Peyer's patch (tissue), 4 donors: ENCODE data around the gene NFKBIL1. TPM values are rescaled to one million over a fixed set of nuclear protein-coding genes. Genes with fewer than 3 reads are reported as not detected.

Experiments
- DNase-seq, 3 donors: peaks; one replicate each; pipeline ENCODE4 v3.0.0-alpha.2; 2017 to 2019
- H3K27ac ChIP-seq, 4 donors: fragments of 200-600 bp; sonication (generic); one replicate each; pipeline ENCODE4 v1.5.1; 2016 to 2019
- H3K27me3 ChIP-seq, 2 donors: fragments of 200-600 bp; sonication (generic); one replicate each; pipeline ENCODE4 v1.5.1; 2019
- H3K36me3 ChIP-seq, 3 donors: fragments of 200-600 bp; sonication (generic); one replicate each; pipeline ENCODE4 v1.5.1; 2016 to 2019
- H3K4me1 ChIP-seq, 4 donors: fragments of 200-600 bp; sonication (generic); one replicate each; pipeline ENCODE4 v1.5.1; 2016 to 2019
- H3K4me3 ChIP-seq, 4 donors: fragments of 200-600 bp; sonication (generic); 1 replicate in 3 of 4; 2 replicates in 1 of 4; pipeline ENCODE4 v1.5.1; 2016 to 2019; ENCODE audit warnings: mild to moderate bottlenecking in 1 of 4
- H3K9me3 ChIP-seq, 4 donors: fragments of 200-600 bp; sonication (generic); one replicate each; pipeline ENCODE4 v1.5.1; 2016 to 2019; ENCODE audit warnings: mild to moderate bottlenecking in 1 of 4
- POLR2A ChIP-seq, 2 donors: fragments of 450-650 bp; IDR thresholded peaks; one replicate each; pipeline ENCODE4 v1.5.1; 2017; ENCODE audit warnings: antibody characterized with exemption in 2 of 2, mild to moderate bottlenecking in 2 of 2, moderate library complexity in 2 of 2
- total RNA-seq, 4 donors: library from RNA; depleted of rRNA; stranded (reverse); fragments of >200 nt; gene quantifications; one replicate each; pipeline ENCODE4 v1.1.0, GENCODE V29; 2016
- TF ChIP-seq, protein P1 (sequence below), 6 experiments: fragments of 450-650 bp in 4 of 6; fragments of 200-600 bp in 2 of 6; sonication (generic) in 1 of 6; IDR thresholded peaks; one replicate each; pipeline ENCODE4 v1.5.1; 2017 to 2019; ENCODE audit warnings: antibody characterized with exemption in 6 of 6, mild to moderate bottlenecking in 3 of 6, moderate library complexity in 1 of 6

Gene NFKBIL1
- total RNA-seq, 4 donors from 2014 or later: 20.0 to 34.5 (median 30.1) TPM

DNA sequence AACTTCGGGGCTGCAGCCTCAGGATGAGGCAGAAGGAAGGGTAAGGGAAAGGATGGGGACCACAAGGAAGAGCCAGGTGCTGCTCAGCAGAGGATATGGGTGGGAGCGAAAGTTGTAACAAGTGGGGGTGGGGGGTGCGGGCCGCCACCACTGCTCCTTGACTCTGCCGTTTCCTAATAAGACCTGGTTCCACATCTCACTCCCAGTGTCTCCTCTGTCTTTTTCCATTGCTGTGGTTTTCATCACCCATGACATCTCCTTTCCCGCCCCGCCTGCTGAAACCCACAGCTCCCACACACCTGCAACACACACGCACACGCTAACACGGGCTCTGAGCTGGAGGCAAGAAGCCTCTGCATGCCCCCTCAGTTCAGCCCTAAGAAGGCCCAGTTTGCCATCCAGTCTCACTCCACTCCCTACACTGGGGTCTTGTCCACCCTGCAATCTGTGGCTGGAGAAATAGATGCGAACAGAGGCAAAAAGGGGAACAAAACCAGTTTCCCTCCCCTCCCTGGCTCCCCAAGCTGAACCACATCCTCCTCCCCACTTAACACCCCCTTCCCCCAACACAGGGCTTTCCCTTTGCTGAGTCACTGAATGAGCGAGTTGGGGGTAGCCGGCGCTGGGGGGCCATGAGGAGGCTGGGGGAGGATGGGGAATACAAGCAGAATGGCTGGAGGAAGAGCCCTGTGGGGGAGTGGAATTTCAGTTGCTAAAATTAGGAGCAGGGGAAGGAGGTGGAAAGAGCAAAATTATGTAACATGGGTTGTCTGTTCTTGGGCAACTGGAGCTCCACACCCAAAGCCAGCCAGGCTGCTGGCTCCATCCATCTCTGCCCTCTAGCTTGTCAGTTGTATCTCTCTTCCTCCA is 11.5 kb downstream of the NFKBIL1 start:
- H3K9me3 ChIP-seq: no peaks in the 10 kb centered on the region
- TF ChIP-seq POLR2A (IDR thresholded peaks at IDR 0.05): no peak
- TF ChIP-seq, protein P1, sequence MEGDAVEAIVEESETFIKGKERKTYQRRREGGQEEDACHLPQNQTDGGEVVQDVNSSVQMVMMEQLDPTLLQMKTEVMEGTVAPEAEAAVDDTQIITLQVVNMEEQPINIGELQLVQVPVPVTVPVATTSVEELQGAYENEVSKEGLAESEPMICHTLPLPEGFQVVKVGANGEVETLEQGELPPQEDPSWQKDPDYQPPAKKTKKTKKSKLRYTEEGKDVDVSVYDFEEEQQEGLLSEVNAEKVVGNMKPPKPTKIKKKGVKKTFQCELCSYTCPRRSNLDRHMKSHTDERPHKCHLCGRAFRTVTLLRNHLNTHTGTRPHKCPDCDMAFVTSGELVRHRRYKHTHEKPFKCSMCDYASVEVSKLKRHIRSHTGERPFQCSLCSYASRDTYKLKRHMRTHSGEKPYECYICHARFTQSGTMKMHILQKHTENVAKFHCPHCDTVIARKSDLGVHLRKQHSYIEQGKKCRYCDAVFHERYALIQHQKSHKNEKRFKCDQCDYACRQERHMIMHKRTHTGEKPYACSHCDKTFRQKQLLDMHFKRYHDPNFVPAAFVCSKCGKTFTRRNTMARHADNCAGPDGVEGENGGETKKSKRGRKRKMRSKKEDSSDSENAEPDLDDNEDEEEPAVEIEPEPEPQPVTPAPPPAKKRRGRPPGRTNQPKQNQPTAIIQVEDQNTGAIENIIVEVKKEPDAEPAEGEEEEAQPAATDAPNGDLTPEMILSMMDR (IDR thresholded peaks at IDR 0.05): no peak
- peak overlapping the region in 1 of 4 donors; percentile 32 for H3K4me3 ChIP-seq
- H3K4me1 ChIP-seq: peaks cover 0 to 42% (median 30%) of the 10 kb centered on the region in 4 donors
- H3K27me3 ChIP-seq: no peaks in the 10 kb centered on the region
- H3K36me3 ChIP-seq: peaks cover 0 to 35% (median 0%) of the 10 kb centered on the region in 3 donors
- peak overlapping the region; percentile 29 to 77 (median 46) for H3K27ac ChIP-seq
- peak in 2 of 3 donors; percentile 79 to 81 for DNase-seq

DNA sequence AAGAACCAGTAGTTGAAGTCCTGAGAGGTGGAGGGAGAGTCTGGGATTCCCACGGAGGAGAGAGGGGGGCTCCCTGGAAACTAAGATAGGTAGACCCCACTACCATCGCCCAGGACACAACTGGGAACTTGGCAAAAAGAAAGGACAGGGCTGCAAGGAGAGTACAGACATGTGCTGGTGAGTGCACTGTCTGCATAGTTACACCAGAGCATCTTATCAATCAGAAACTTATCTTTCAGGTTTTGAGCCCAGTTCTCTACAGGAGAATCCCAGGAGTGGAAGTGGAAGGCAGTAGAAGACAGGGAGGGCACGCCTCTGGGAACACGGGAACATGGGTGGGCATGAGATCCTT is 12.2 kb downstream of the NFKBIL1 start:
- Histone ChIP-seq H3K9me3 (no peaks in the 10 kb centered on the region), H3K36me3 (peaks cover 0 to 32% (median 0%) of the 10 kb centered on the region in 3 donors), H3K4me1 (peaks cover 0 to 42% (median 30%) of the 10 kb centered on the region in 4 donors), H3K27ac (peak overlapping the region; percentile 29 to 77 (median 46)), H3K27me3 (no peaks in the 10 kb centered on the region), H3K4me3 (peak overlapping the region in 1 of 4 donors; percentile 18)
- TF ChIP-seq, protein P1 (IDR thresholded peaks at IDR 0.05): no peak
- TF ChIP-seq POLR2A (IDR thresholded peaks at IDR 0.05): no peak
- DNase-seq: no peak

DNA sequence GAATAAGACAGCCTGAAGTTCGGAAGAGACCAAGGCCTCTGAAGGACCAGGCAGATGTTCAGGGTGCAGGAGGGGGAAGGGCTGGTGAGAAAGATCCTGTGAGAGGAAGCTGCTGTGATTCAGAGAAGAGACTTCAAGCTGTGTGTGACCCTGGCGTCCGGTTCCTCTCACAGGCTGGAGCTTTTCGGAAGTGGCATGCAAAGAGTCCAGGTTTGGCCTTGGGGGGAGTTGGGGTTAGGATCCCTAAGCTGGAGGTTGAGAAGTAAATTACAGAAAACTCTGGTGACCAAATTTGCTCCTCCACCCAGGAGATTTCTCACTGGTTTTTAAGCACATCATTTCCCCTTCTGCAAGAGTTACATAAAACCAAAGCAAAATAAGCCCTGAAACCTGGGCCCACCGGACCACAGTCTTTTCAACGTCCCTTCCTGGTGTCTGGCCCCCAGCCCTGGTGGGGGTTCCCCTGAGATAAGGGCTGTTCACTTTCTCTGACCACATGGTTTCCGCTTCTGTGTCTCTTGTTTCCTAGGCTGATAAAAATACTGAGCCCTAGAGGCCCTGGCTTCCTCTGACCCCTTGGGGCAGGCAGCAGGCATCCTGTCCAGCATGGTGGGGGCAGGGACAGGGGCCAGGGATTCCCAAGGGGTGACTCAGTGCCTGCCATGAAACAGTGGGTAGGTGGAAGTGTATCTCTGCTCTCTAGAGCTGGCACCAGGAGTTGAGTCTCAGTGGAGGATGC is 12.7 kb downstream of the NFKBIL1 start:
- Histone ChIP-seq H3K27me3 (no peaks in the 10 kb centered on the region), H3K4me1 (peaks cover 0 to 42% (median 30%) of the 10 kb centered on the region in 4 donors), H3K4me3 (peak overlapping the region in 1 of 4 donors; percentile 18), H3K36me3 (peaks cover 0 to 32% (median 0%) of the 10 kb centered on the region in 3 donors), H3K9me3 (no peaks in the 10 kb centered on the region), H3K27ac (peak overlapping the region; percentile 29 to 77 (median 46))
- DNase-seq: peak in 2 of 3 donors; percentile 88 to 89
- no peak for TF ChIP-seq POLR2A (IDR thresholded peaks at IDR 0.05)
- TF ChIP-seq, protein P1 (IDR thresholded peaks at IDR 0.05): no peak

DNA sequence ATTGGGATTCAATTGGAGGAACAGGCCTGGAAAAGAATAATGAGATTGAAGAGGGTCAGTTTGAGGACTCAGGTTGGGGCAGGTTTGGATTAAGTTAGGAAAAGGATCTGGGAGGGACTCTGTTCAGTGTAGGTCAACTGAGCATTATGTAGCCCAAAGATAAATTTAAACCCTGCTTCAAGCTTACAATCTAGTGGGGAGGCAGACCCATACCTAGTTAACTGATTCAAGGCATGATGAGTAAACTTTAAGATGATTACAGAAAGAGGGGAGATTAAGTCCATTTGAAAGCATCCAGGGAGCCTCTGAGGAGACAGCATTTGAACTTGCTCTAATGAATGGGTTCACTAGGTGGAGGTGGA is 13.3 kb downstream of the NFKBIL1 start:
- DNase-seq: no peak

More for the DNA sequence above, 13.3 kb downstream of the NFKBIL1 start:
- Histone ChIP-seq H3K9me3 (no peaks in the 10 kb centered on the region), H3K36me3 (peaks cover 0 to 31% (median 0%) of the 10 kb centered on the region in 3 donors), H3K27ac (peak overlapping the region; percentile 29 to 77 (median 46)), H3K27me3 (no peaks in the 10 kb centered on the region), H3K4me1 (peaks cover 0 to 42% (median 30%) of the 10 kb centered on the region in 4 donors), H3K4me3 (no peak overlapping the region)
- TF ChIP-seq, protein P1 (IDR thresholded peaks at IDR 0.05): no peak
- no peak for TF ChIP-seq POLR2A (IDR thresholded peaks at IDR 0.05)
